B cell (primary cell): Measurements from ENCODE around the gene AKAP9.

Experiments used
- CTCF ChIP-seq: fragments of 200-600 bp; IDR thresholded peaks from one replicate; pipeline ENCODE4 v1.8.0; 2022; ENCODE audit warnings: antibody characterized with exemption, mild to moderate bottlenecking
- EZH2 ChIP-seq: IDR thresholded peaks from 2 replicates; pipeline ENCODE4 v1.6.1; 2012; ENCODE audit warnings: borderline replicate concordance, low read depth, mild to moderate bottlenecking, moderate library complexity, low read length; ENCODE audit not compliant: insufficient read depth, poor library complexity, severe bottlenecking

- no peak for TF ChIP-seq CTCF
- TF ChIP-seq EZH2 = no peak
Measured at GRCh38 chr7:92052159-92052558, 111.5 kb downstream of the AKAP9 start.
